GM12878 (cell line): ENCODE measurements around the gene RFXAP. TPM values are rescaled to one million over a fixed set of nuclear protein-coding genes. Genes with fewer than 3 reads are reported as not detected.
"Not testable (repeated sequence)": the region's sequence is repeated elsewhere in the genome, so short reads cannot be mapped to it uniquely, and the experiment has no call there.

Experiments
- ATAC-seq: fragments of 200-7000 bp; cut with Tn5 transposase; 3 replicates; pipeline ENCODE4 v1.9.1; 2020; ENCODE audit warnings: mild to moderate bottlenecking, moderate library complexity
- BruUV-seq: library from RNA; stranded (reverse); fragments of 400-500 nt; replicated peaks from 2 replicates; lab custom pipeline; 2021; lab: Mats Ljungman, UMichigan
- CTCF ChIA-PET: fragments of 300-600 bp; sonication (Branson Sonifier 250); formaldehyde crosslinking; extraction: SDS; loops from one replicate; lab custom pipeline; 2021; ENCODE audit warnings: inconsistent platforms; lab: Yijun Ruan, JAX
- POLR2A ChIA-PET: fragments of 350-600 bp; formaldehyde crosslinking; extraction: SDS; loops from one replicate; lab custom pipeline; 2021; ENCODE audit warnings: inconsistent platforms; lab: Charles Lee
- RAD21 ChIA-PET: fragments of 300-600 bp; sonication (Branson Sonifier 250); formaldehyde crosslinking; loops from one replicate; lab custom pipeline; 2023; ENCODE audit warnings: antibody characterized with exemption; ENCODE audit not compliant: unreplicated experiment; lab: Charles Lee
- SMC1A ChIA-PET: fragments of 300-600 bp; sonication (Branson Sonifier 250); formaldehyde crosslinking; loops from one replicate; lab custom pipeline; 2023; ENCODE audit not compliant: unreplicated experiment, uncharacterized antibody; lab: Charles Lee
- DNase-seq: peaks from one replicate; pipeline ENCODE4 v3.0.0-alpha.2; 2011; ENCODE audit warnings: low read depth, low spot score
- FAIRE-seq: peaks from 3 replicates; lab custom pipeline; 2011; peaks lifted over from hg19 to GRCh38; lab: Jason Lieb, UNC
- H2AFZ ChIP-seq: 2 replicates; pipeline ENCODE4 v1.6.0; 2011; ENCODE audit warnings: low read depth, low read length, control low read depth; ENCODE audit not compliant: control insufficient read depth
- H3K27ac ChIP-seq: 2 replicates; pipeline ENCODE4 v1.5.1; 2011; ENCODE audit warnings: control low read depth; ENCODE audit not compliant: control insufficient read depth, insufficient read depth
- H3K27me3 ChIP-seq, 2 experiments: replicated peaks in 1 of 2; 2 replicates each; pipeline versions ENCODE4 v1.6.0 to v1.6.1; 2011; ENCODE audit warnings: low read length in 1 of 2; ENCODE audit not compliant: control insufficient read depth in 2 of 2, insufficient read depth in 2 of 2
- H3K36me3 ChIP-seq, 2 experiments: 2 replicates each; pipeline ENCODE4 v1.5.1; 2011; ENCODE audit warnings: low read length in 1 of 2; ENCODE audit not compliant: control insufficient read depth in 2 of 2, insufficient read depth in 2 of 2
- H3K4me1 ChIP-seq: 2 replicates; pipeline ENCODE4 v1.6.1; 2011; ENCODE audit warnings: mild to moderate bottlenecking, low read length, moderate library complexity, mixed read lengths; ENCODE audit not compliant: control insufficient read depth, insufficient read depth
- H3K4me2 ChIP-seq: 2 replicates; pipeline ENCODE4 v1.6.0; 2011; ENCODE audit warnings: control low read depth; ENCODE audit not compliant: control insufficient read depth, insufficient read depth
- H3K4me3 ChIP-seq: fragments of 200-600 bp; sonication (generic); 2 replicates; pipeline ENCODE4 v1.5.1; 2016
- H3K79me2 ChIP-seq: 2 replicates; pipeline ENCODE4 v1.6.0; 2011; ENCODE audit warnings: low read length; ENCODE audit not compliant: control insufficient read depth, insufficient read depth
- H3K9ac ChIP-seq: 2 replicates; pipeline ENCODE4 v1.8.0; 2011; ENCODE audit warnings: low read length, control low read depth, mixed read lengths; ENCODE audit not compliant: control insufficient read depth, insufficient read depth
- H3K9me3 ChIP-seq: replicated peaks from 3 replicates; pipeline ENCODE4 v1.5.1; 2011; ENCODE audit warnings: mild to moderate bottlenecking, low read length; ENCODE audit not compliant: control insufficient read depth, insufficient read depth
- H4K20me1 ChIP-seq: 2 replicates; pipeline ENCODE4 v1.6.0; 2011; ENCODE audit not compliant: control insufficient read depth, insufficient read depth
- BCL11A ChIP-seq: IDR thresholded peaks from 2 replicates; pipeline ENCODE4 v1.6.1; 2011; ENCODE audit warnings: low read depth, low read length
- ETV6 ChIP-seq, 2 experiments: fragments of 450-650 bp in 1 of 2; IDR thresholded peaks in 1 of 2; conservative IDR thresholded peaks in 1 of 2; 2 replicates each; pipeline ENCODE4 v1.6.1; 2014; ENCODE audit warnings: antibody characterized with exemption in 1 of 2, borderline replicate concordance in 1 of 2, low read depth in 1 of 2, mild to moderate bottlenecking in 1 of 2, moderate library complexity in 1 of 2
- HDAC6 ChIP-seq: fragments of 200-600 bp; sonication (generic); IDR thresholded peaks from one replicate; pipeline ENCODE4 v1.8.0; 2017; ENCODE audit warnings: antibody characterized with exemption; ENCODE audit not compliant: unreplicated experiment
- MXI1 ChIP-seq: fragments of 150-350 bp; IDR thresholded peaks from 2 replicates; pipeline ENCODE4 v1.6.1; 2011; ENCODE audit warnings: low read depth, mild to moderate bottlenecking, inconsistent platforms, low read length, improper control_type of control experiment
- NRF1 ChIP-seq: conservative IDR thresholded peaks from 2 replicates; pipeline ENCODE4 v1.6.1; 2011; ENCODE audit warnings: mild to moderate bottlenecking, low read depth, low read length, improper control_type of control experiment
- PAX5 ChIP-seq: IDR thresholded peaks from 2 replicates; pipeline ENCODE4 v1.6.1; 2011; ENCODE audit warnings: low read depth, low read length, borderline replicate concordance
- RFX5 ChIP-seq: IDR thresholded peaks from 2 replicates; pipeline ENCODE4 v1.6.1; 2011; ENCODE audit warnings: low read depth, low read length, improper control_type of control experiment
- SUZ12 ChIP-seq: fragments of 200-600 bp; sonication (generic); IDR thresholded peaks from one replicate; pipeline ENCODE4 v1.6.1; 2018; ENCODE audit warnings: antibody characterized with exemption, mild to moderate bottlenecking; ENCODE audit not compliant: unreplicated experiment
- ZBTB40 ChIP-seq: fragments of 450-650 bp; IDR thresholded peaks from 2 replicates; pipeline ENCODE4 v1.6.1; 2016; ENCODE audit warnings: mild to moderate bottlenecking, moderate library complexity, borderline replicate concordance
- WGBS: methylation state at CpG from one replicate; pipeline ENCODE4 v1.1.6; 2016; ENCODE audit warnings: low lambda C conversion rate; ENCODE audit not compliant: insufficient replicate concordance, insufficient coverage; ENCODE audit errors: missing lambda C conversion rate; 5-methylcytosine and 5-hydroxymethylcytosine counted together
- in situ Hi-C: fragments of 300-500 bp; cut with MboI; formaldehyde crosslinking; loops from 9 replicates; pipeline ENCODE4 v1.14.3; 2018; ENCODE audit warnings: mixed read lengths
- intact Hi-C: fragments of 100-400 bp; cut with micrococcal nuclease; formaldehyde crosslinking; loops from one replicate; pipeline ENCODE4 v1.14.2; 2022; ENCODE audit not compliant: unreplicated experiment
- polyA plus RNA-seq, 11 experiments: library from polyadenylated mRNA; depleted of rRNA in 4 of 11; unstranded in 6 of 11; stranded (reverse) in 5 of 11; fragments of >200 nt; fragmentation: Nextera tagmentation in 4 of 11; fragmentation: Illumina TruSeq in 1 of 11; extraction: Ambion mirVana in 4 of 11; extraction: Trizol in 1 of 11; gene quantifications; 1 replicate in 1 of 11; 2 replicates in 10 of 11; pipeline versions ENCODE4 v1.2.1 to v1.2.3, GENCODE V29; 2011 to 2016; ENCODE audit warnings: inconsistent platforms in 2 of 11, missing spikeins in 2 of 11, low read depth in 1 of 11
- total RNA-seq, 4 experiments: library from RNA; depleted of rRNA in 3 of 4; stranded (reverse); fragments of >200 nt in 3 of 4; fragmentation: Illumina TruSeq in 1 of 4; extraction: Trizol in 1 of 4; gene quantifications; 2 replicates each; pipeline versions ENCODE4 v1.2.1 to v1.2.3, GENCODE V29; 2013 to 2021
- TF ChIP-seq, protein P1 (sequence below): fragments of 450-650 bp; IDR thresholded peaks from 2 replicates; pipeline ENCODE4 v1.6.1; 2018; ENCODE audit warnings: borderline replicate concordance, mild to moderate bottlenecking; ENCODE audit not compliant: partially characterized antibody

Gene RFXAP
- total and polyA plus RNA-seq, 10 of the 15 experiments (the other 5 are each of a cell fraction or from before 2014, with no cell fraction given) = 3.4 to 13.3 (median 7.7) TPM

DNA sequence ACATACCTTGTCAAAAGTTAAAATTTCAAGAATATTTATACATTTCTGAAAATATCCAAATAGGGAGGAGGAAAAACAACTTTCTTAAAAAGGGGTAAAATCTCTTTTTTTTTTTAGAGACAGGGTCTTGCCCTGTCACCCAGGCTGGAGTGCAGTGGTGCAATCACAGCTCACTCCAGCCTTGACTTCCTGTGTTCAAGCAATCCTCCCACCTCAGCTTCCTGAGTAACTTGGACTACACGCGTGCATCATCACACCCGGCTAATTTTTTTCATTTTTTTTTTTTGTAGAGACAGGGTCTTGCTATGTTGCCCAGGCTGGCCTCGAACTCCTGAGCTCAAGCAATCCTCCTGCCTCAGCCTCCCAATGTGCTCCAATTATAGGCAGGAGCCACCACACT lies 32.8 kb upstream of the RFXAP start:
- POLR2A ChIA-PET, H3K79me2 ChIP-seq: not testable (repeated sequence)

DNA sequence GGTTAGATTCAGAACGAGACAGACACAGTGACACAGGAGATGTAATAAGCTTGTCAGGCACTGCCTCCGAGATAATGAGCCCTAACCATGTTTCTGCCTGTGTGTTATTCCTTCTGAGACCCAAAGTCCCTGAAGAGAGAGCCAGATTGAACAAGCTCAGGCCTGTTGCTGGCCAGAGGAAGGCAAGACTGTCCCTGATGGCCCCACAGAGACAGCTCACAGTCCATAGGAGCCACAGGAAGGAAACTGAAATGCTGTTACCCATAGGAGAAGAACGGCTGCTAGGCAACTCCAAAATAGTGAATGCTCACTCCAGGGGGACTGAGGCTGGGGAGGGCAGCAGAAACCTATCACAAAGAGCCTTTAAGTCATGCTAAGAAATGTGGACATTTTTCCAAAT lies 31.8 kb upstream of the RFXAP start:
- Histone ChIP-seq H3K27me3 (no peaks in the 10 kb centered on the region), H2AFZ (no peak overlapping the region), H3K4me1 (no peaks in the 10 kb centered on the region), H3K9ac (no peak overlapping the region), H3K4me3 (no peak overlapping the region), H3K9me3 (no peaks in the 10 kb centered on the region), H3K79me2 (no peaks in the 10 kb centered on the region), H4K20me1 (no peaks in the 10 kb centered on the region), H3K27ac (no peak overlapping the region), H3K36me3 (no peaks in the 10 kb centered on the region), H3K4me2 (no peak overlapping the region)
- SMC1A ChIA-PET = no interaction called here
- in situ Hi-C loops = no loop called here
- DNase-seq (no peak), FAIRE-seq (no peak), ATAC-seq (no peak)
- intact Hi-C loops = no loop called here
- CTCF ChIA-PET = no interaction called here
- 0% methylated on average over 3 of the region's 3 CpGs for WGBS
- RAD21 ChIA-PET = no interaction called here
- BruUV-seq = no TSS peak
- POLR2A ChIA-PET = interaction anchor here (0.9 kb wide), 1 partner anchor 19 kb away, joined by 4 read pairs; no protein-coding TSS in a partner anchor
- TF ChIP-seq RFX5 (no peak), PAX5 (no peak), SUZ12 (no peak), ETV6 (conservative IDR thresholded peaks at IDR 0.05 in 1 of 2, IDR thresholded peaks at IDR 0.05 in 1 of 2; ENCODE audit: borderline replicate concordance in 1 of 2, low read depth in 1 of 2) (no peak), HDAC6 (no peak), MXI1 (no peak), BCL11A (no peak), NRF1 (no peak), ZBTB40 (no peak)
- TF ChIP-seq, protein P1, sequence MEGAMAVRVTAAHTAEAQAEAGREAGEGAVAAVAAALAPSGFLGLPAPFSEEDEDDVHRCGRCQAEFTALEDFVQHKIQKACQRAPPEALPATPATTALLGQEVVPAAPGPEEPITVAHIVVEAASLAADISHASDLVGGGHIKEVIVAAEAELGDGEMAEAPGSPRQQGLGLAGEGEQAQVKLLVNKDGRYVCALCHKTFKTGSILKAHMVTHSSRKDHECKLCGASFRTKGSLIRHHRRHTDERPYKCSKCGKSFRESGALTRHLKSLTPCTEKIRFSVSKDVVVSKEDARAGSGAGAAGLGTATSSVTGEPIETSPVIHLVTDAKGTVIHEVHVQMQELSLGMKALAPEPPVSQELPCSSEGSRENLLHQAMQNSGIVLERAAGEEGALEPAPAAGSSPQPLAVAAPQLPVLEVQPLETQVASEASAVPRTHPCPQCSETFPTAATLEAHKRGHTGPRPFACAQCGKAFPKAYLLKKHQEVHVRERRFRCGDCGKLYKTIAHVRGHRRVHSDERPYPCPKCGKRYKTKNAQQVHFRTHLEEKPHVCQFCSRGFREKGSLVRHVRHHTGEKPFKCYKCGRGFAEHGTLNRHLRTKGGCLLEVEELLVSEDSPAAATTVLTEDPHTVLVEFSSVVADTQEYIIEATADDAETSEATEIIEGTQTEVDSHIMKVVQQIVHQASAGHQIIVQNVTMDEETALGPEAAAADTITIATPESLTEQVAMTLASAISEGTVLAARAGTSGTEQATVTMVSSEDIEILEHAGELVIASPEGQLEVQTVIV = no peak

More for the DNA sequence above, 32.8 kb upstream of the RFXAP start:
- H3K27me3 ChIP-seq, H3K4me1 ChIP-seq, H3K36me3 ChIP-seq, H3K9ac ChIP-seq, CTCF ChIA-PET, H3K4me3 ChIP-seq, H2AFZ ChIP-seq, in situ Hi-C loops, intact Hi-C loops, H3K27ac ChIP-seq, H4K20me1 ChIP-seq, ATAC-seq, DNase-seq, BruUV-seq, H3K9me3 ChIP-seq, RAD21 ChIA-PET, FAIRE-seq, H3K4me2 ChIP-seq: not testable (repeated sequence)
- WGBS = 17% methylated on average over 4 of the region's 4 CpGs
- SMC1A ChIA-PET = interaction anchor here (1.0 kb wide), 1 partner anchor 12 kb away, joined by 4 read pairs; no protein-coding TSS in a partner anchor
